Brain microvascular endothelial cell (primary cell): ENCODE results near the gene SLC38A2.

ENCODE experiments used
- DNase-seq: peaks from one replicate; pipeline ENCODE4 v3.0.0-alpha.2; 2020
- H3K27ac ChIP-seq: fragments of 250-450 bp; sonication (Bioruptor Pico); 2 replicates; pipeline ENCODE4 v1.5.1; 2020; ENCODE audit warnings: mild to moderate bottlenecking, moderate library complexity
- H3K27me3 ChIP-seq: fragments of 250-450 bp; sonication (Bioruptor Pico); replicated peaks from 2 replicates; pipeline ENCODE4 v1.5.1; 2020; ENCODE audit warnings: mild to moderate bottlenecking
- H3K36me3 ChIP-seq: fragments of 250-450 bp; sonication (Bioruptor Pico); replicated peaks from 2 replicates; pipeline ENCODE4 v1.5.1; 2020; ENCODE audit warnings: mild to moderate bottlenecking
- H3K4me3 ChIP-seq: 2 replicates; pipeline ENCODE4 v1.5.1; 2011; ENCODE audit warnings: low read depth, mild to moderate bottlenecking, control low read depth, low read length, moderate library complexity
- CTCF ChIP-seq: IDR thresholded peaks from 2 replicates; pipeline ENCODE4 v1.5.1; 2011; ENCODE audit warnings: low read depth, mild to moderate bottlenecking, moderate library complexity, low read length, control low read depth, inconsistent platforms; ENCODE audit errors: missing control alignments
- in situ Hi-C: cut with HindIII; loops from 2 replicates; pipeline ENCODE4 v1.10.0; 2017; ENCODE audit warnings: low sequenced_read_pairs, low pct_ligation_motif_present

Gene SLC38A2

GRCh38 chr12:46410495-46410894, 37.9 kb upstream of the SLC38A2 start:
- H3K27me3 ChIP-seq = no peaks in the 10 kb centered on the region
- H3K27ac ChIP-seq = no peak overlapping the region
- TF ChIP-seq CTCF = no peak
- no peak overlapping the region for H3K4me3 ChIP-seq
- no peaks in the 10 kb centered on the region for H3K36me3 ChIP-seq
- DNase-seq = no peak
- in situ Hi-C loops = no loop called here

- DNase-seq = no peak
- H3K4me3 ChIP-seq = no peak overlapping the region
- in situ Hi-C loops = no loop called here
- TF ChIP-seq CTCF = no peak
- no peaks in the 10 kb centered on the region for H3K36me3 ChIP-seq
- no peak overlapping the region for H3K27ac ChIP-seq
- H3K27me3 ChIP-seq = no peaks in the 10 kb centered on the region
Measured at GRCh38 chr12:46409974-46410373, 37.4 kb upstream of the SLC38A2 start.

- no peaks in the 10 kb centered on the region for H3K36me3 ChIP-seq
- H3K4me3 ChIP-seq = no peak overlapping the region
- H3K27me3 ChIP-seq = no peaks in the 10 kb centered on the region
- no peak for TF ChIP-seq CTCF
- no peak for DNase-seq
- in situ Hi-C loops = no loop called here
- H3K27ac ChIP-seq = no peak overlapping the region
Measured at GRCh38 chr12:46409342-46409741, 36.8 kb upstream of the SLC38A2 start.

GRCh38 chr12:46408441-46408840, 35.9 kb upstream of the SLC38A2 start:
- in situ Hi-C loops = no loop called here

GRCh38 chr12:46407361-46407760, 34.8 kb upstream of the SLC38A2 start:
- TF ChIP-seq CTCF = no peak
- Histone ChIP-seq H3K36me3 (no peaks in the 10 kb centered on the region), H3K27ac (no peak overlapping the region), H3K27me3 (no peaks in the 10 kb centered on the region), H3K4me3 (no peak overlapping the region)
- in situ Hi-C loops = no loop called here
- no peak for DNase-seq

More at GRCh38 chr12:46408441-46408840, 35.9 kb upstream of the SLC38A2 start:
- Histone ChIP-seq H3K4me3 (no peak overlapping the region), H3K27me3 (no peaks in the 10 kb centered on the region), H3K27ac (no peak overlapping the region), H3K36me3 (no peaks in the 10 kb centered on the region)
- no peak for DNase-seq
- TF ChIP-seq CTCF = no peak

GRCh38 chr12:46406352-46407027, 33.9 kb upstream of the SLC38A2 start:
- no peak for TF ChIP-seq CTCF
- no peaks in the 10 kb centered on the region for H3K27me3 ChIP-seq

More at GRCh38 chr12:46406352-46407027, 33.9 kb upstream of the SLC38A2 start:
- H3K27ac ChIP-seq = peak overlapping the region; percentile 2
- DNase-seq = peak; percentile 37
- H3K36me3 ChIP-seq = no peaks in the 10 kb centered on the region
- in situ Hi-C loops = no loop called here
- H3K4me3 ChIP-seq = no peak overlapping the region
